ENCODE measurements around the gene PTPRO.

PTPRO gene

DNA sequence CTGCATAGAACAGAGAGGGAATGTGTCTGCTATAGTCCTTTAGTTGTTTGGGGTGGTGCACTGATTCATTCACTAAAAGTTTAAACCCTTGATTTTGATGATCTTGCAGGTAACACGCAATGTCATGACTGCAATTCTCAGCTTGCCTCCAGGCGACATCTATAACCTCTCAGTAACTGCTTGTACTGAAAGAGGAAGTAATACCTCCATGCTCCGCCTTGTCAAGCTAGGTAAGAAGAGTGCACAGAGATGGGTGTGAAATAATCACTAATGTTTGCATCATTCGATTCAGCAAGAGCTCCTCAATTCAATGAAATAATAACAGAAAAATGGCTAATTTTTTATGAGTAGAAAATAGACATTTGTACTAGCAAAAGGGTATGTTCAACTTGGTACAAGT is 203.7 kb downstream of the PTPRO start:
- no peak for DNase-seq (ENCODE audit: low read depth)

GRCh38 chr12:15527201-15528080 is 205.1 kb downstream of the PTPRO start:
- no peak for DNase-seq (ENCODE audit: low read depth)

GRCh38 chr12:15528666-15529065 is 206.4 kb downstream of the PTPRO start:
- no peak for DNase-seq (ENCODE audit: low read depth)

- DNase-seq (ENCODE audit: low read depth), result no peak
Measured at GRCh38 chr12:15530361-15530760, 208.1 kb downstream of the PTPRO start.

DNA sequence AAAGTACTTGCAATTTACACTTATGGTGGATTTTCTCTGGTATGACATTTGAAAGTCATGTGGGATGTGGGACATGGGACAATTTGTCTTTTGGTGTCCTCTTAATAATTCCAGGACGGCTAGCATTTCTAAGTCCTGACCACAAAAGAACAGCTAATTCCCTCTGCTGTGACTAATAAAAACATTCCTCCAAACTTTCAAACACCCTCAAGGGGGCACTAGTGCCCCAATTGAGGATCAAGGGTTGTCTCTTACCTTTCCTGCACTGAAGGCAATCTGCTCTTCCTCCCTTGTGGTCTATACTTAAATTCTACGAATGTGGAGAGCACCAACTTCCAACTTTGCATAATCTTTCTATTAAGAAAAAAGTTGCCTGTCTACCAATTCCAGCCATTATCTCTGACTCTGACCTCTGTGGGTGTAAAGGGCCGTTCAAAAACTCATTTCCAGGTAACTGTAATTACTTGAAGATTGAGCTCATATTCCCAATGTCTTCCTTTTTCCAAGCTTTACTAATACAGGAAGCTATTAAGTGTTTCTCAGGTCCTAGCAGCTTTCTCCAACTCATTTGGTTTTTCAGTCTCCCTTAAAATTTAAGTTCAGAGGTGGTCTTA is 210.2 kb downstream of the PTPRO start:
- peak; percentile 68 for DNase-seq (ENCODE audit: low read depth)

- DNase-seq (ENCODE audit: low read depth), result no peak
Measured at GRCh38 chr12:15534322-15534721, 212.0 kb downstream of the PTPRO start.

DNA sequence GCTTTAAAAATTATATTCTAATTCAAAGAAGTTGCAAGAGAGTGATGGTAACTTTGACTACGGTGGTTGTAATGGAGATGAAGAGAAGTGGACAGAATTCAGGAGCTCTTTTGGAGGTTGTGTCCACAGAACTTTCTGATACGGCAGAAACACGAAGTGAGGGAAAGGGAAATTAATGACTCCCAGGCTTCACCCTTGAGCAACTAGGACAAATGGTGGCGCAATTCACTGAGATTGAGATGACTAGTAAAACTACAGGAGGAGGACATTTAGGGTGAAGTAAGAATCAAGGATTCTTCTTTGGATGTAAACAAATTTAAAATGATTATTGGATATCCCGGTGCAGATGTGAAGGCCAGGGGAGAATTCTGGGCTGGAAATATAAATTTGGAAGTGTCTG is 212.6 kb downstream of the PTPRO start:
- no peak for DNase-seq (ENCODE audit: low read depth)

GRCh38 chr12:15535352-15535781 is 213.1 kb downstream of the PTPRO start:
- DNase-seq (ENCODE audit: low read depth), result no peak

- no peak for DNase-seq (ENCODE audit: low read depth)
Measured at GRCh38 chr12:15536446-15536845, 214.1 kb downstream of the PTPRO start.

GRCh38 chr12:15538881-15539280 is 216.6 kb downstream of the PTPRO start:
- DNase-seq (ENCODE audit: low read depth), result no peak

GRCh38 chr12:15540005-15540404 is 217.7 kb downstream of the PTPRO start:
- DNase-seq (ENCODE audit: low read depth), result no peak

DNA sequence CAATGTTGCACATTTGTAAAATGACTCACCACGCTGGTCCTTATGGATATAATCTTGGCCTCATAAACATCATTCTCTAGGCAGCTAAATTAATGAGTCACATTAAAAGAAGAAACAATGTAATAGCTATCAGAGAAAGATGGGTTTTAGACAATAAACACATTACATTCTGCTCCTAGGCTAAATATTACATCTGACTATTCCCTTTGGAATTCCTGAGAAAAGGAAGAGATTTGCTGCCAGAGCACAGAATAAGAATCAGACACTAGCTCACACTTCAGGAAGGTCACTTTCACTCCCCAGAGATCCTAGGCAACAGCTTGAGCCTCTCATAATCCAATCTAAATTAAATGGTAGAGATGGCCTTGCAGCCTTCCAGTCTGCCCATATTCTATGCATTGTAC is 218.2 kb downstream of the PTPRO start:
- no peak for DNase-seq (ENCODE audit: low read depth)

DNA sequence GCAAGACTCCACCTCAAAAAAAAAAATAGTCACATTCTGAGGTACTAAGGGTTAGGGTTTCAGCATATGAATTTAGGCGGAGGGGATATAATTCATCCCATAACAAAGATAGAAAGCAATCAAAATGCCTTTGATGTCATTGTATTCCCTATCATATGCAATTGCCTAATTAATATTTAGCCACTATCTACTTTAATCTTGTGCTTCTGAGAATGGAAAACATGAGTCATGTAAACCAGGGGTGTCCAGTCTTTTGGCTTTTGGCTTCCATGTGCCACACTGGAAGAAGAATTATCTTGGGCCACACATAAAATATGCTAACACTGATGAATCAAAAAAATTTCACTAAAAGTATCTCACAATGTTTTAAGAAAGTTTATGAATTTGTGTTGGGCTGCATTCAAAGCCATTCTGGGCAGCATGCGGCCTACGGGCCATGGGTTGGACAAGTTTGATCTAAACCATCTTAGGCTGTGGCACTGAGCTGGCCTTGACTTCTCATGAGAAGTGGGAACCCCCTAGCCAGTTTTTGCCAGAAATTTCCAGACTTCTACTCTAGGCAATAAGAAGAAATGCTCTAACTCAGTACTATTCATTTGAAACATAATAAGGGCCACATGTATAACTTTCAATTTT is 219.8 kb downstream of the PTPRO start:
- no peak for DNase-seq (ENCODE audit: low read depth)

DNA sequence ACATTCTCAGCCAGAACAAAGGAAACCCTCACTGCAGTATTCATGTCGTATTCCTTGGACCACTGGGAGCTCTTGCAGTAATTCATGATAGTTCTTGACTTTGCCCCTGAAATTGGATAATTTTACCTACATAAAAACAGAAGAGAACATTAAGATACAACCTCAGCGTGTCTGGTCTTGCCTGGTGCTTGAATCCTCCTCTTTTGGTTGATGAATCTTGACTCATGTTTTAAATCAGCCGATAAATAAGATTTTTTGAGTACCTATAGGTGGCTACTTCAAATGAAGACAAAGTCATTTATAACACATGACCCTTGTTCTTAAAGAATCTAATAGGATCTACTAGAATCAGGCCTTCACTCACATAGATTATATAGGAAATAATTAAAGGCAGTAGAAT is 221.0 kb downstream of the PTPRO start:
- DNase-seq (ENCODE audit: low read depth), result no peak

DNA sequence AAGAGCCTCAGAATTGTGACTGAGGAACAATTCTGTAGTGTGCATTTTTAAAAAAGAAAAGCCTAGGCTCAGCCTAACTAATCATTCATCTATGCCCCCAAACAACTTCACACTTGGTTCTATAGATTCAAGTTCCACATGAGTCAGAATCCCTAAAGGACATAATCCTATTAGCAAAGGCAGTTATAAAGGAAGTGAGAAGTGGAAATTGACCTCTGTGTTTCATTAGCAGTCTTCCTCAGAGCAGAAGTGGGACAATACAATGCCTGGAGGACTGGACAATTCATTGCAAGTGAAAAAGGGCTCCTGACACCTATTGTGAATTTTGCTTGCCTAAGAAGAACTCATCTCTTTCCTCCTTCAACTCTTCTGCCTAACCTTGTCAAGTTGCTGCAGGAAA is 222.3 kb downstream of the PTPRO start:
- no peak for DNase-seq (ENCODE audit: low read depth)

- no peak for DNase-seq (ENCODE audit: low read depth)
Measured at GRCh38 chr12:15545334-15545733, 223.0 kb downstream of the PTPRO start.

GRCh38 chr12:15546102-15546701 is 223.9 kb downstream of the PTPRO start:
- no peak for DNase-seq (ENCODE audit: low read depth)

GRCh38 chr12:15547063-15547462 is 224.8 kb downstream of the PTPRO start:
- no peak for DNase-seq (ENCODE audit: low read depth)

GRCh38 chr12:15547691-15548090 is 225.4 kb downstream of the PTPRO start:
- DNase-seq (ENCODE audit: low read depth), result no peak

- no peak for DNase-seq (ENCODE audit: low read depth)
Measured at GRCh38 chr12:15550793-15551192, 228.5 kb downstream of the PTPRO start.

DNA sequence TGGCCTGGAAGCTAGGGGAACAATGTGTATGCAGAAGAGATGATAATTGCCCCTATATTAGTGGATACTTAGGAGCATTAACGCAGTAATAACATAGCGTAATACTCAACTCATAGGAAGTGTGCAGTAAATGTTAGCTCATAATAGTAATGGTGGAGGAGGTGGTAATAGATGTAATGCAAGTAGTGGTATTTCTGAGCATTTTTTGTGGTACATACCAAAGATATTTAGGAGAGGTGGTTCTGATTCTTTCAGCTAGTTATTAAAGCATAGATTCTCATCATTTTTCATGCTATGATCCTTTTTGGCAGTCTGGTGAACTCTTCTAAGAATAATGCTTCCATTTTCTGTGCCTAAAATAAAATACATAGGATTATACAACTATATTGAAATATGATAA is 233.1 kb downstream of the PTPRO start:
- DNase-seq (ENCODE audit: low read depth), result peak; percentile 45

- DNase-seq (ENCODE audit: low read depth), result peak; percentile 56
Measured at GRCh38 chr12:15556411-15557102, 234.2 kb downstream of the PTPRO start.

All from HS-27A (cell line).